ENCODE measurements around the gene NFRKB.

DNA sequence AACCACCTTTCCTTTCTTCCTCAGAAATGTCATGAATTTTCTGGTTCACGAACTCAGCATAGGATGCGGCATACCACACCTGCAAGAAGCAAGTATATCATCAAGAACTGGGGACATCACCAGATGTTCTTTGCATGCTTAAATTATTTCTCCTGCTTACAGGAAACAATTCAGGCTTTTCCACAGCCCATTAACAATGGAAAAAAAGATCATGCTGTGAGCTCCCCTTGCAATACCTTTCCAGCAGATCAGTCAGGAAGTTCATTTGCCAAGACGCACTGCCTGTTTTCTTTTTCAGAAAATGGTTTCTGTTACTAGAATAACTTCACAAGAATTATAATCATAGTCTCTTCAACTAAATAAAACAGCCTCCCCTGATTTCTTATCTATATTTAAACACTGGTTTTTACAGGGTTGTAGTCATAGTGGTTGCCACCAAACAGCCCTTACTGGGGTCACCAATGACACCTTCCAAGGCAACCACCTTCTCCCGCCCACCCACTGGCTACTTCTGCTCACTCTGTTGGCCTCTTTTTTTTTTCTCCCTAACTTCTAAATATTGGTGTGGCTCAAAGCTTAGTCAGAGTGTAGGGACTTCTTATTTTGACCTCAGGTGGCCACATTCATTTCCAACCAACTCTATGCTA is 42.3 kb upstream of the NFRKB start:
- TF ChIP-seq, protein P1, sequence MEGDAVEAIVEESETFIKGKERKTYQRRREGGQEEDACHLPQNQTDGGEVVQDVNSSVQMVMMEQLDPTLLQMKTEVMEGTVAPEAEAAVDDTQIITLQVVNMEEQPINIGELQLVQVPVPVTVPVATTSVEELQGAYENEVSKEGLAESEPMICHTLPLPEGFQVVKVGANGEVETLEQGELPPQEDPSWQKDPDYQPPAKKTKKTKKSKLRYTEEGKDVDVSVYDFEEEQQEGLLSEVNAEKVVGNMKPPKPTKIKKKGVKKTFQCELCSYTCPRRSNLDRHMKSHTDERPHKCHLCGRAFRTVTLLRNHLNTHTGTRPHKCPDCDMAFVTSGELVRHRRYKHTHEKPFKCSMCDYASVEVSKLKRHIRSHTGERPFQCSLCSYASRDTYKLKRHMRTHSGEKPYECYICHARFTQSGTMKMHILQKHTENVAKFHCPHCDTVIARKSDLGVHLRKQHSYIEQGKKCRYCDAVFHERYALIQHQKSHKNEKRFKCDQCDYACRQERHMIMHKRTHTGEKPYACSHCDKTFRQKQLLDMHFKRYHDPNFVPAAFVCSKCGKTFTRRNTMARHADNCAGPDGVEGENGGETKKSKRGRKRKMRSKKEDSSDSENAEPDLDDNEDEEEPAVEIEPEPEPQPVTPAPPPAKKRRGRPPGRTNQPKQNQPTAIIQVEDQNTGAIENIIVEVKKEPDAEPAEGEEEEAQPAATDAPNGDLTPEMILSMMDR (IDR thresholded peaks at IDR 0.05; ENCODE audit: insufficient read depth, low read length) = no peak
- TF ChIP-seq, protein P2, sequence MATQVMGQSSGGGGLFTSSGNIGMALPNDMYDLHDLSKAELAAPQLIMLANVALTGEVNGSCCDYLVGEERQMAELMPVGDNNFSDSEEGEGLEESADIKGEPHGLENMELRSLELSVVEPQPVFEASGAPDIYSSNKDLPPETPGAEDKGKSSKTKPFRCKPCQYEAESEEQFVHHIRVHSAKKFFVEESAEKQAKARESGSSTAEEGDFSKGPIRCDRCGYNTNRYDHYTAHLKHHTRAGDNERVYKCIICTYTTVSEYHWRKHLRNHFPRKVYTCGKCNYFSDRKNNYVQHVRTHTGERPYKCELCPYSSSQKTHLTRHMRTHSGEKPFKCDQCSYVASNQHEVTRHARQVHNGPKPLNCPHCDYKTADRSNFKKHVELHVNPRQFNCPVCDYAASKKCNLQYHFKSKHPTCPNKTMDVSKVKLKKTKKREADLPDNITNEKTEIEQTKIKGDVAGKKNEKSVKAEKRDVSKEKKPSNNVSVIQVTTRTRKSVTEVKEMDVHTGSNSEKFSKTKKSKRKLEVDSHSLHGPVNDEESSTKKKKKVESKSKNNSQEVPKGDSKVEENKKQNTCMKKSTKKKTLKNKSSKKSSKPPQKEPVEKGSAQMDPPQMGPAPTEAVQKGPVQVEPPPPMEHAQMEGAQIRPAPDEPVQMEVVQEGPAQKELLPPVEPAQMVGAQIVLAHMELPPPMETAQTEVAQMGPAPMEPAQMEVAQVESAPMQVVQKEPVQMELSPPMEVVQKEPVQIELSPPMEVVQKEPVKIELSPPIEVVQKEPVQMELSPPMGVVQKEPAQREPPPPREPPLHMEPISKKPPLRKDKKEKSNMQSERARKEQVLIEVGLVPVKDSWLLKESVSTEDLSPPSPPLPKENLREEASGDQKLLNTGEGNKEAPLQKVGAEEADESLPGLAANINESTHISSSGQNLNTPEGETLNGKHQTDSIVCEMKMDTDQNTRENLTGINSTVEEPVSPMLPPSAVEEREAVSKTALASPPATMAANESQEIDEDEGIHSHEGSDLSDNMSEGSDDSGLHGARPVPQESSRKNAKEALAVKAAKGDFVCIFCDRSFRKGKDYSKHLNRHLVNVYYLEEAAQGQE (IDR thresholded peaks at IDR 0.05; ENCODE audit: insufficient replicate concordance, low read depth) = no peak
